ENCODE data around the gene SSX2IP. TPM values are rescaled to one million over a fixed set of nuclear protein-coding genes. Genes with fewer than 3 reads are reported as not detected.

The SSX2IP gene
- total and polyA plus RNA-seq, 7 donors = 2.4 to 57.6 (median 24.7) TPM

DNA sequence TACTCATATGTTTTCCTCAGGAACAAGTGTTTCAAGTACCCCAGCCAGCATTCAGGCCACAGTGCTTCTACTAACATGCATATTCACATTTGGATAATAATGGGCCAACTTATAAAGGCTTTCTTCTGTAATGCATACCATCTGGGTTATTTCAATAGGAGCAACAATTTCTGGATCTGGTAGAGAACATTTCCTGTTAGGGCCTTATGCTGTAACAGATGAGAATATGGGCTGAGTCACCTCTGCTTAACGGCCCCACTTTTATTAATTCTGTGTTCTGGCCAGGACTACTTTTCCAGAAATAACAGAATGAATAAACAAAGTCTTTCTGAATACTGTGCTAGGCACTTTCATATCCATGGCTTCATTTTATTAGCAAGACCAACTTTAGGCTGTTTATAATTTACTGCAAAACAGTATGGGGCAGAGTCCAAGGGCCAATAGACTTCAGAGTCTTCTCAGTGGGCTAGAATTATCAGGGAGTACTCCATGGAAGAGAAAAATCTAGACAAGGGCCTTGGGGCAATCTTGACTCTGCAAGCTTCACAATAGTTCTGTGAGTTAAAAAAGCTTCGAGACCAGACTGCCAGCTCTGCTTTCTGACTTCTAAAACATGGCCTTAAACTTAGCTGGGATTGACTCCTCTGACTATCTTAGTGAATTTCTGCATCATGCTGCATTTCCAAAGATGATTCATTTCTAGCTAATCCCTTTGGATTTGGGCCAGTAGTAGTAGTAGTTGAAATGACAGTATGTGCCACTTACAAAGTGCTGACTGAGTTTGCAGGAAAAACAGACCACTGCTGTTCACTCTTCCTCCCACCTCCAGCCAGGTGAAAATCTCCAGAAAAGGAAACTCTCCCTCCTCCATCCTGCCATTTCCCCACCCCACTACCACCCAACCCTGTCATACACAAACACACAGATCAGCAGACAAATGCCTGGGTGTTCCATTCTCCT, 8.2 kb upstream of the SSX2IP start:
- TF ChIP-seq EP300 (IDR thresholded peaks at IDR 0.05) (peak in 3 of 4 donors; percentile 54 to 74 (median 64)), POLR2AphosphoS5 (IDR thresholded peaks at IDR 0.05) (peak; percentile 76 to 89 (median 79)), POLR2A (IDR thresholded peaks at IDR 0.05) (no peak)
- TF ChIP-seq, protein P1, sequence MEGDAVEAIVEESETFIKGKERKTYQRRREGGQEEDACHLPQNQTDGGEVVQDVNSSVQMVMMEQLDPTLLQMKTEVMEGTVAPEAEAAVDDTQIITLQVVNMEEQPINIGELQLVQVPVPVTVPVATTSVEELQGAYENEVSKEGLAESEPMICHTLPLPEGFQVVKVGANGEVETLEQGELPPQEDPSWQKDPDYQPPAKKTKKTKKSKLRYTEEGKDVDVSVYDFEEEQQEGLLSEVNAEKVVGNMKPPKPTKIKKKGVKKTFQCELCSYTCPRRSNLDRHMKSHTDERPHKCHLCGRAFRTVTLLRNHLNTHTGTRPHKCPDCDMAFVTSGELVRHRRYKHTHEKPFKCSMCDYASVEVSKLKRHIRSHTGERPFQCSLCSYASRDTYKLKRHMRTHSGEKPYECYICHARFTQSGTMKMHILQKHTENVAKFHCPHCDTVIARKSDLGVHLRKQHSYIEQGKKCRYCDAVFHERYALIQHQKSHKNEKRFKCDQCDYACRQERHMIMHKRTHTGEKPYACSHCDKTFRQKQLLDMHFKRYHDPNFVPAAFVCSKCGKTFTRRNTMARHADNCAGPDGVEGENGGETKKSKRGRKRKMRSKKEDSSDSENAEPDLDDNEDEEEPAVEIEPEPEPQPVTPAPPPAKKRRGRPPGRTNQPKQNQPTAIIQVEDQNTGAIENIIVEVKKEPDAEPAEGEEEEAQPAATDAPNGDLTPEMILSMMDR (IDR thresholded peaks at IDR 0.05) = no peak
- WGBS, 2 donors = 46 to 52% methylated on average over 2 of the region's 2 CpGs
- intact Hi-C loops (cut with DNase I) = loop anchor here (1.0 kb wide), 1 partner anchor 8 kb away; the partner anchor contains the start of gene SSX2IP
- H3K4me1 ChIP-seq = peaks cover 0 to 61% (median 48%) of the 10 kb centered on the region in 4 donors
- no peak overlapping the region for H3K4me3 ChIP-seq
- H3K27ac ChIP-seq = peak overlapping the region; percentile 72 to 85 (median 80)
- H3K9me3 ChIP-seq = no peaks in the 10 kb centered on the region
- no peaks in the 10 kb centered on the region for H3K27me3 ChIP-seq
- no peaks in the 10 kb centered on the region for H3K36me3 ChIP-seq
- no peak for DNase-seq

DNA sequence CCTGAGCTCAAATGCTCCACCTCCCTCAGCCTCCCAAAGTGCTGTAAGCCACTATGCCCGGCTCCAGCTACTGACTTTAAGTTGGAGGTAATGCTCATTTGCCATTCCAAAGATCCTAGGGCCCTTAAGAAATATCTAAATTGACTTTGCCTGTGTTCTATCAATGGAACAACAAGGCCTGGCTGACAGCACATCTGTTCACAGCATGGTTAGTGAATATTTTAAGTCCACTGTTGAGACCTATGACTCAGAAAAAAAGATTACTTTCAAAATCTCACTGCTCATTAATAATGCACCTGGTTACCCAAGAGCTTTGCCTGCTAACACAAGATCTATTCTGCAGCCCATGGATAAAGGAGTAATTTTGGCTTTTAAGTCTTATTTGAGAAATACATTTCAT, 3.5 kb upstream of the SSX2IP start:
- intact Hi-C loops (cut with DNase I) = no loop called here

DNA sequence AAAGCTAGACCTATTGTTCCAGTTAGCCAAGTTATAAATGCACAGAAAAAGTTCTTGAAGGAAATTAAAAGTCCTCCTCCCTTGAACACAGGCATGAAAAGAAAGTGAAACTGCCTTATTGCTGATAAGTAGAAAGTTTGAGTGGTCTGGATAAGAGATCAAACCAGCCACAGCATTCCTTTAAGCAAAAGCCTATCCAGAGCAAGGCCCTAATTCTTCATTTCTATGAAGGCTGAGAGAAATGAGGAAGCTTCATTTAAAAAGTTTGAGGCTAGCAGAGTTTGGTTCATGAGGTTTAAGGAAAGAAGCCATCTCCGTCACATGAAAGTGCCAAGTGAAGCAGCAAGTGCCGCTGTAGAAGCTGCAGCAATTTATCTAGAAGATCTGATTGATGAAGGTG, 2.7 kb upstream of the SSX2IP start:
- Histone ChIP-seq H3K4me3 (no peak overlapping the region), H3K27me3 (no peaks in the 10 kb centered on the region), H3K9me3 (no peaks in the 10 kb centered on the region), H3K36me3 (no peaks in the 10 kb centered on the region), H3K4me1 (peaks cover 0 to 40% (median 20%) of the 10 kb centered on the region in 4 donors), H3K27ac (no peak overlapping the region)
- DNase-seq = no peak
- TF ChIP-seq EP300 (IDR thresholded peaks at IDR 0.05) = no peak
- TF ChIP-seq POLR2A (IDR thresholded peaks at IDR 0.05) = no peak
- TF ChIP-seq POLR2AphosphoS5 (IDR thresholded peaks at IDR 0.05) = no peak
- TF ChIP-seq, protein P1 (IDR thresholded peaks at IDR 0.05) = no peak
- intact Hi-C loops (cut with DNase I) = no loop called here
- WGBS, 2 donors = 46 to 88% methylated on average over 2 of the region's 2 CpGs

More for the DNA sequence above, 3.5 kb upstream of the SSX2IP start:
- TF ChIP-seq EP300 (IDR thresholded peaks at IDR 0.05) (no peak), POLR2AphosphoS5 (IDR thresholded peaks at IDR 0.05) (no peak), POLR2A (IDR thresholded peaks at IDR 0.05) (no peak)
- TF ChIP-seq, protein P1 (IDR thresholded peaks at IDR 0.05) = no peak
- Histone ChIP-seq H3K4me3 (no peak overlapping the region), H3K27ac (no peak overlapping the region), H3K27me3 (no peaks in the 10 kb centered on the region), H3K9me3 (no peaks in the 10 kb centered on the region), H3K4me1 (peaks cover 0 to 40% (median 22%) of the 10 kb centered on the region in 4 donors), H3K36me3 (no peaks in the 10 kb centered on the region)
- WGBS, 2 donors = 97 to 98% methylated on average over 1 of the region's 1 CpG
- no peak for DNase-seq

DNA sequence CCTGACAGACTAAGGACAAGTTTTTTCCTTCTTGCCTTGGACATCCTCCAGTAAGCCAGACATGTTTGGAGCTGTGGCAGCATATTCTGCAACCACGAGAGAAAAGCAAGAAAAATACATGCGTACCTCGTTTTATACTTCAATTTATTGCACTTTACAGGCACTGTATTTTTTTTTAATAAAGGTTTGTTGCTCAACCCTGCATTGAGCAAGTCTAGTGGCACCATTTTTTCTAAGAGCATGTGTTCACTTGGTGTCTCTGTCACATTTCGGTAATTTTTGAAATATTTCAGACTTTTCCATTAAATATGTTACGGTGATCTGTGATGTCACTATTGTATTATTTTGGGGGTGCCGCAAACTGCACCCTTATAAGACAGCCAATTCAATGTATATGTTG, 2.1 kb upstream of the SSX2IP start:
- DNase-seq = no peak
- Histone ChIP-seq H3K27ac (no peak overlapping the region), H3K4me3 (no peak overlapping the region), H3K9me3 (no peaks in the 10 kb centered on the region), H3K27me3 (no peaks in the 10 kb centered on the region), H3K36me3 (no peaks in the 10 kb centered on the region), H3K4me1 (peaks cover 0 to 40% (median 19%) of the 10 kb centered on the region in 4 donors)
- no peak for TF ChIP-seq EP300 (IDR thresholded peaks at IDR 0.05)
- TF ChIP-seq POLR2A (IDR thresholded peaks at IDR 0.05) = no peak
- no peak for TF ChIP-seq POLR2AphosphoS5 (IDR thresholded peaks at IDR 0.05)
- TF ChIP-seq, protein P1 (IDR thresholded peaks at IDR 0.05) = no peak
- WGBS, 2 donors = 93 to 94% methylated on average over 6 of the region's 6 CpGs
- intact Hi-C loops (cut with DNase I) = no loop called here
